ENCODE data around the gene CYP2J2.

The CYP2J2 gene, protein sequence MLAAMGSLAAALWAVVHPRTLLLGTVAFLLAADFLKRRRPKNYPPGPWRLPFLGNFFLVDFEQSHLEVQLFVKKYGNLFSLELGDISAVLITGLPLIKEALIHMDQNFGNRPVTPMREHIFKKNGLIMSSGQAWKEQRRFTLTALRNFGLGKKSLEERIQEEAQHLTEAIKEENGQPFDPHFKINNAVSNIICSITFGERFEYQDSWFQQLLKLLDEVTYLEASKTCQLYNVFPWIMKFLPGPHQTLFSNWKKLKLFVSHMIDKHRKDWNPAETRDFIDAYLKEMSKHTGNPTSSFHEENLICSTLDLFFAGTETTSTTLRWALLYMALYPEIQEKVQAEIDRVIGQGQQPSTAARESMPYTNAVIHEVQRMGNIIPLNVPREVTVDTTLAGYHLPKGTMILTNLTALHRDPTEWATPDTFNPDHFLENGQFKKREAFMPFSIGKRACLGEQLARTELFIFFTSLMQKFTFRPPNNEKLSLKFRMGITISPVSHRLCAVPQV

GRCh38 chr1:59926381-59927123, at the start of gene CYP2J2:
Gene CYP2J2 (minus strand): TSS chr1:59926773. CDS start chr1:59926746, 27 bp downstream.
- H3K79me2 ChIP-seq (ENCODE audit: insufficient read depth, low read length), result no peaks in the 10 kb centered on the region
- no peak within 1 kb of the TSS for H3K4me2 ChIP-seq (ENCODE audit: low read length)

DNA sequence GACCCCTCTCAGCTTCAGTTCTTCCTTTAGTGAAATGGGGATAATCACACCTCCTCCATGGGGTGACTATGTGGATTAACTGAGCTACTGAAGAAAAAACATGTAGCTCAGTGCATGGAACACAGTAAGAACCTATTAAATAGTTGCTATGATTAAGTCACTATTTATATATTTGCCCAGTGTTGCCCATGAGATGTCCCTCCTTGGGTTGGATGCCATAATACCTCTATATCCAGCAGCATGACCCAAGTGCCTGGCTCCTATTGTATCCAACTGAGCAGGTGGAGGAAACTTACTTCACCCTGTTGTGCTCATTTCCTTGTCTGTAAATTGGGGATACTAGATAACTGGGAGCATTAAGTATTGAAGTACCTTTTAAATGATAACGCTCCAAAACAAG, 47.1 kb upstream of the CYP2J2 start:
- TF ChIP-seq EZH2 (IDR thresholded peaks at IDR 0.05; ENCODE audit: borderline replicate concordance, low read length), result no peak
- TF ChIP-seq, protein P1, sequence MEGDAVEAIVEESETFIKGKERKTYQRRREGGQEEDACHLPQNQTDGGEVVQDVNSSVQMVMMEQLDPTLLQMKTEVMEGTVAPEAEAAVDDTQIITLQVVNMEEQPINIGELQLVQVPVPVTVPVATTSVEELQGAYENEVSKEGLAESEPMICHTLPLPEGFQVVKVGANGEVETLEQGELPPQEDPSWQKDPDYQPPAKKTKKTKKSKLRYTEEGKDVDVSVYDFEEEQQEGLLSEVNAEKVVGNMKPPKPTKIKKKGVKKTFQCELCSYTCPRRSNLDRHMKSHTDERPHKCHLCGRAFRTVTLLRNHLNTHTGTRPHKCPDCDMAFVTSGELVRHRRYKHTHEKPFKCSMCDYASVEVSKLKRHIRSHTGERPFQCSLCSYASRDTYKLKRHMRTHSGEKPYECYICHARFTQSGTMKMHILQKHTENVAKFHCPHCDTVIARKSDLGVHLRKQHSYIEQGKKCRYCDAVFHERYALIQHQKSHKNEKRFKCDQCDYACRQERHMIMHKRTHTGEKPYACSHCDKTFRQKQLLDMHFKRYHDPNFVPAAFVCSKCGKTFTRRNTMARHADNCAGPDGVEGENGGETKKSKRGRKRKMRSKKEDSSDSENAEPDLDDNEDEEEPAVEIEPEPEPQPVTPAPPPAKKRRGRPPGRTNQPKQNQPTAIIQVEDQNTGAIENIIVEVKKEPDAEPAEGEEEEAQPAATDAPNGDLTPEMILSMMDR (IDR thresholded peaks at IDR 0.05; ENCODE audit: low read length), result no peak
- Histone ChIP-seq H3K9me2 (ENCODE audit: low read depth, low read length) (no peaks in the 10 kb centered on the region), H3K79me2 (ENCODE audit: insufficient read depth, low read length) (no peaks in the 10 kb centered on the region), H3K4me1 (ENCODE audit: insufficient read depth, low read length, severe bottlenecking) (no peaks in the 10 kb centered on the region), H2AFZ (ENCODE audit: low read length) (no peak overlapping the region), H3K27ac (ENCODE audit: low read depth, low read length, poor library complexity, severe bottlenecking) (no peak overlapping the region), H3K36me3 (ENCODE audit: insufficient read depth, low read length) (no peaks in the 10 kb centered on the region), H3F3A (ENCODE audit: insufficient read depth, low read length) (no peaks in the 10 kb centered on the region), H3K9ac (ENCODE audit: low read length) (no peak overlapping the region), H3K27me3 (ENCODE audit: insufficient read depth, low read length) (no peaks in the 10 kb centered on the region), H4K20me1 (ENCODE audit: insufficient read depth, low read length) (no peaks in the 10 kb centered on the region), H3K9me3 (ENCODE audit: low read length) (no peaks in the 10 kb centered on the region), H3K4me3 (ENCODE audit: low read depth, low read length, poor library complexity, severe bottlenecking) (no peak overlapping the region), H3K4me2 (ENCODE audit: low read length) (no peak overlapping the region)

More at GRCh38 chr1:59926381-59927123, at the start of gene CYP2J2:
- no peak within 1 kb of the TSS for H3K9ac ChIP-seq (ENCODE audit: low read length)
- H3K4me3 ChIP-seq (ENCODE audit: low read depth, low read length, poor library complexity, severe bottlenecking), result no peak within 1 kb of the TSS
- no peaks in the 10 kb centered on the region for H3K9me2 ChIP-seq (ENCODE audit: low read depth, low read length)
- H3K9me3 ChIP-seq (ENCODE audit: low read length), result no peaks in the 10 kb centered on the region
- no peak for TF ChIP-seq EZH2 (IDR thresholded peaks at IDR 0.05; ENCODE audit: borderline replicate concordance, low read length)
- no peaks in the 10 kb centered on the region for H3F3A ChIP-seq (ENCODE audit: insufficient read depth, low read length)
- H3K4me1 ChIP-seq (ENCODE audit: insufficient read depth, low read length, severe bottlenecking), result no peaks in the 10 kb centered on the region
- no peak within 1 kb of the TSS for H2AFZ ChIP-seq (ENCODE audit: low read length)
- no peak within 1 kb of the TSS for H3K27ac ChIP-seq (ENCODE audit: low read depth, low read length, poor library complexity, severe bottlenecking)
- H3K36me3 ChIP-seq (ENCODE audit: insufficient read depth, low read length), result no peaks in the 10 kb centered on the region
- no peaks in the 10 kb centered on the region for H4K20me1 ChIP-seq (ENCODE audit: insufficient read depth, low read length)
- H3K27me3 ChIP-seq (ENCODE audit: insufficient read depth, low read length), result no peaks in the 10 kb centered on the region

DNA sequence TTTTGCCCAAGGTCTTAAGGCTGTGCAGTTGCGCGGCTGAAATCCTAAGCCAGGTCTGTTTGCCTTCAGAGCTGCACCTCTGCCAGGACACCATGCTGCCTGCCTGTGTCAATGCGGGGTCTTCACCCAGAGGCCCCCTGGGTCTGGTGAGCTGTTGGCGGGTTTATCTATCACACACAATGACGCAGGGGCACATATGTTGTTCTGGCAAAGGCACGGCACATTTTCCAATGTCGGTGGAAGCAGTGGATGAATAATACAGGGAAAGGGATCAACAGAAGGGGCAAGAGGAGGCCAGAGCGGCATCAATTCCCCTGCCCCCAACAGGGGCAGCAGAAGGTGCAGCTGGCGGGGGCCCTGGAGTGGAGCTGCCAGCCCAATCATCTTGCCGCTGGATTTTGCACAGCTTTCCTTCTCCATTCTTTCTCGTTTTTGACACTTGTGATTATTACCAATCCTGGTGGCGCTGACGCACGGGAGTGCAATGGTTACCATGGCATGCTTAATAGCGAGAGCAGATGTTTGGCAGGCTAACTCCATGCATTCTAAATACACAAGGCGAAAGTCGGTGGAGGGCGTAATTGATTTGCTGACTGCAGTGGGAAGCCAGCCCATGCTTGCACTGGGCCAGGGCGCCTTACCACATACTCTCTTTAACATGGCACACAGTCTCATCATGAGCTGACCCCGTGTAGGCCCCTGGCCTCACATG, 45.8 kb upstream of the CYP2J2 start:
- TF ChIP-seq EZH2 (IDR thresholded peaks at IDR 0.05; ENCODE audit: borderline replicate concordance, low read length), result no peak
- TF ChIP-seq, protein P1 (IDR thresholded peaks at IDR 0.05; ENCODE audit: low read length), result no peak
- H4K20me1 ChIP-seq (ENCODE audit: insufficient read depth, low read length), result no peaks in the 10 kb centered on the region
- no peaks in the 10 kb centered on the region for H3K36me3 ChIP-seq (ENCODE audit: insufficient read depth, low read length)
- H3K4me3 ChIP-seq (ENCODE audit: low read depth, low read length, poor library complexity, severe bottlenecking), result no peak overlapping the region
- H3K9ac ChIP-seq (ENCODE audit: low read length), result no peak overlapping the region
- H3K9me2 ChIP-seq (ENCODE audit: low read depth, low read length), result no peaks in the 10 kb centered on the region
- H3K27ac ChIP-seq (ENCODE audit: low read depth, low read length, poor library complexity, severe bottlenecking), result no peak overlapping the region
- no peaks in the 10 kb centered on the region for H3K9me3 ChIP-seq (ENCODE audit: low read length)
- H3K79me2 ChIP-seq (ENCODE audit: insufficient read depth, low read length), result no peaks in the 10 kb centered on the region
- no peaks in the 10 kb centered on the region for H3K27me3 ChIP-seq (ENCODE audit: insufficient read depth, low read length)
- H3K4me1 ChIP-seq (ENCODE audit: insufficient read depth, low read length, severe bottlenecking), result no peaks in the 10 kb centered on the region
- no peak overlapping the region for H3K4me2 ChIP-seq (ENCODE audit: low read length)
- H3F3A ChIP-seq (ENCODE audit: insufficient read depth, low read length), result no peaks in the 10 kb centered on the region
- no peak overlapping the region for H2AFZ ChIP-seq (ENCODE audit: low read length)

All from OCI-LY1 (cell line).